HG03139 (cell line): ENCODE results near the gene SLC41A3.
"Not testable (repeated sequence)": the region's sequence is repeated elsewhere in the genome, so short reads cannot be mapped to it uniquely, and the experiment has no call there.

Experiments used
- ATAC-seq: cut with Tn5 transposase; IDR thresholded peaks from one replicate; pipeline ENCODE4 v1.9.1; 2021; ENCODE audit not compliant: unreplicated experiment

Gene SLC41A3

DNA sequence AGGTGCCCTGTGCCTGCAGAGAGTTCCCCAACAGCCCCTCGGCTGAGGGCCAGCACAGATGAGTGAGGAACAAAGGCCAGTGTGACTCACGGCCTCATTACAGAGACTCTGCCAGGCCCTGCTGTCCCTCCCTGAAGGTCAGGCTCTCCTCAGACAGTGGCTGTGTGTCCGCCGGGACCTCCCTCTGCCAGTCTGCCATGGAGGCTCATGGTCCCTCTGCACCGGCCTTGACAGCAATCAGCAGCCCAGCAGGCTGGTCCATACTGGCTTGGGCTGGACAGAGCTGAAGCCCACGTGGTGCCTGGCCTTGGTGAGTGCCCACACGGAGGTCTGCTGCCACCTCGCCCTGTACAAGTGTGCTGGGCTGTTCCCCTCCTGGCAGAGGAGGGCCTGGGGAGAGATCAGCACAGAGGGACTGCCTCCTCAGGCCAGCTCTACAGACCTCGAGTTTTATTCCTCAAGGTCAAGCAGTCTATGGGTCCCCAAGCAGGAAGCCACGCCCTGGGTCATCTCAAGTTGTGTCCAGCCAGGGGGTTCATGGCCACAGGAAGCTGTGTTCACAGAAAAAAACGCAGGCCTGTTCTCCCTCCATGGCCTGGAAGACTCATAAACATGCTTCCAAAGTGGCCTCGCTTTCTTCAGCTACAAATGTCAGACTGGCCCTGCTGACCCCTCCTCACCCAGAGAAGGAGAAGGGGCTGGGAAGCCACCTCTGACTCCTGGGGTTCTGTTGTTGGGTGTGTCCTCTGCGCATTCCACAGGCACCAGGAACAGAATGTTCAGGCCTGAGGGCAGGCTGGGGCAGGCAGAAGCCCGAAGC, 27.0 kb downstream of the SLC41A3 start:
- no peak for ATAC-seq

- no peak for ATAC-seq
Observed at GRCh38 chr3:126056088-126056487, 27.8 kb downstream of the SLC41A3 start.

DNA sequence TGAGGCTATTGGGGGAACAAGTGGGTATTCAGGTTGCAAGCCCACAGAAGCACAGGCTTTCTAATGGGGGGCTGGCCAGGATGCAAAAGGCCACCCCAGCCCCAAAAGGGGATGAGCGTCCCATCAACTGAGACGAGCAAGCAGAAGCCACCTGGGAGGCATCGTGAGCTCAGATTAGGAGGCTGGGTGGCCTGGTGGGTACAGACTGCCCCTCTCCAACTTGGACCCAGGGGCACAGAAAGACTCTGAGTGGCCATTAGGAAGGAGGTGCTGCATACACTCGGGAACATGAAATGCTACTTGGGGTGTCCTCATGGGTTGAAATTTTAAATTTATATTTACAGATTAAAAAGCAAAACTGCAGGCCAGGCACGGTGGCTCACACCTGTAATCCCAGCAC, 29.1 kb downstream of the SLC41A3 start:
- ATAC-seq = no peak

GRCh38 chr3:126053949-126054569, 29.9 kb downstream of the SLC41A3 start:
- no peak for ATAC-seq

GRCh38 chr3:126053513-126053912, 30.4 kb downstream of the SLC41A3 start:
- ATAC-seq = no peak

DNA sequence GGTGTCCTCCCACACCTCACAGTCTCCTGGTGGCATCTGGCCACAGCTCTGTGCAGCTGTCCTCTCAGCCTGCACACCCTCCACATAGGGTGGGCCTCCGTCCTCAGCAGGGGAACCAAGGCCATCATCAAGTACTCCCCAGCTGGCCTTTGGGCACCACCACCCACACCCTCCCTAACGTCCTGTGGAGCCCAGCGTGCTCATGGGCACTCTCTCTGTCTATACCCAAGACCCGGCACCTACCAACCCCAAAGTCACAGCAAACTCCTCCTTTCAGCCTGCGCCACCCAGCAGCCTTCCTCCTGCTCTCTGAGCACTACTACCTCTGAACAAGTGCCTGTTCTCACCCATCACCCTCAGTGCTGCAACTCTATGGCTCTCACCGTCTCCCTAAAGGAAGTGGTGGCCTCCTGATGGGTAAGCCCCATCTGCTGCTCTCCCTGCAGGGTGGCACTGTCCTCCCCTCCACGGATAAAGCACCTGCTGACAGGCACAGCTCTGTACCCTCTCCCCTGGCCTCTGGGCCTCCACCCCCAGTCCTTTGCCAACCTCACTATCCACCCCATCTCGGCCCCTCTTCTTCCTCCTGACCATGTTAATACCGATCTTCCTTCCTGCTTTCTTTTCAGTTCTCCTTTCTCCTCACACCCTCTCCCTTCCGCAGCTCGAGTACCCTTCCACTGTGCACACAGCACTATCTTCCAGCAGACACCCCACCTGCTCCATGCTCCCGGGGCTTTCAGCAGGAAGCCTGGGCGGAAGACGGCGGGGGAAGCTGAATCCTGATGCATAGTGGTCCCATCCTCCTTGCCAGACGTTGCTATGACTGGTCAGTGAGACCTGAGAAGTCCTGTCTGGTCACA, 31.5 kb downstream of the SLC41A3 start:
- ATAC-seq = no peak

DNA sequence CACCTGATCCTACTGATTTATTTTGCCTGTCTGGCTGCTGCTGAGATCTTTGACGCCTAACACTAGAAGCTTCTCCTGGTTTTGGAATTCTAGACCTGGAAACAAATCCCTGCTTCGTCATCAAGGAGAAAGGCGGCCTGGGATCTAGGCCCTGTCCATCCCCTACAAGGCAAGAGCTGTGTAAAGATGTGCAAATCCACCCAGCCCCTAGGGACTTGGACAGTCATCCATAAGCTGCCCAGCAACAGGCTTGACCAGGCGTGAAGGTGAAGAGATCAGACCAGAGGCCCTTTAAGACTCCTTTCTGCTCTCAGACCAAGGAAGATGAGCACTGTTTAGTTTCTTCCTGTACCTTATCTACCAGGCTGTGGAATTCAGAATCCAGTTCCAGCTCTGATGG, 32.2 kb downstream of the SLC41A3 start:
- no peak for ATAC-seq

DNA sequence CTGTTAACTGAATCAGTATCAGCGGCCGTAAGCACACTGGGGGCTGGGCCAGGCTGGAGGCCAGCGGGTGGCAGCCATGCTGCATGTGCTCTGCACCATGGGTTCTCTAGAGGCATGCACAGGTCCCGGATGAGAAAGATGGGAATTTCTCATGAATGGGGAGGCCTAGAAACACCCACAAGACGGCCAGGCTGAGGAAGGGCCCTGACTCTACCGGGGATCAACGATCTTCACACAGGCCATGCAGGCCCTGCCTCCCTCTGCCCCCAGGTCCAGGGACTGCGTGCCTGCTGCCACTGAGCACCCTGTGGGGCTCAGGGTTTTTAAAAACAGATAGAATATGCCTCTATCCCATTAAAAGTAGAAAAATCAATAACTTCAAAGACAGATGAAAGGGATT, 32.7 kb downstream of the SLC41A3 start:
- no peak for ATAC-seq

- no peak for ATAC-seq
Observed at GRCh38 chr3:126050626-126051025, 33.3 kb downstream of the SLC41A3 start.

DNA sequence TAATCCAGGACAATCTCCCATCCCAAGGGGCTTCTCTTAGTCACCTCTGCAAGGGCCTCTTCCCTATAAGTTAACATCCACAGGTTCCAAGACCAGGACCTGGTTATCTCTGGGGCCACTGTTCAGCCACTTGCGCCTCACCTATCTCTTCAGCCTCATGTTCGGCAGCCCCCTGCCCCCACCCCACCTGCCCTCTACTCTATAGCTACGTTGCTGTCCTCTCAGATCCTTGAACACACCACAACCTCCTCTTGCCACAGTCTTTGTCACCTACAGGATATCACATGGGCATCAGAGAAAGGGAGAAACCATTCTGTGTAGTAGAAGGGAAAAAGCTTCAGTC, 33.9 kb downstream of the SLC41A3 start:
- no peak for ATAC-seq

GRCh38 chr3:126049289-126050049, 34.5 kb downstream of the SLC41A3 start:
- no peak for ATAC-seq

DNA sequence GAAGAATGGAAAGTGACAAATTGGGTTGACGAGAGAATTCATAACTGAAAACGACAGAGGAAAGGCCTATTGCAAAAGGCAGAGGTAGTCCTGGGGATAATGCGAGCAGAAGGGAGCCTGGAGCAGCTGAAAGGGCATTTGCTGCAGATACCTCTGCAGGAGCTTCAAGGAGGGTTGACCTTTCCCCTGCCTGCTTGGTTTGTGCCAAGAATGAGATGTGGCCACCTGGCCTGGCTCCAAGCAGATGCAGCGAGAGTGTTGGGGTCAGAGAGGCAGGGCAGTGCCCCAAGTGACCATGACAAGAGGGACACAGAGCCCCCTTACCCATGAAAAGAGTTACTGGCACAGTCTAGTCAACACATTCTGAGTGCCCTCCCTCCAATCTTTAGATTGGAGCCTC, 43.5 kb downstream of the SLC41A3 start:
- no peak for ATAC-seq

DNA sequence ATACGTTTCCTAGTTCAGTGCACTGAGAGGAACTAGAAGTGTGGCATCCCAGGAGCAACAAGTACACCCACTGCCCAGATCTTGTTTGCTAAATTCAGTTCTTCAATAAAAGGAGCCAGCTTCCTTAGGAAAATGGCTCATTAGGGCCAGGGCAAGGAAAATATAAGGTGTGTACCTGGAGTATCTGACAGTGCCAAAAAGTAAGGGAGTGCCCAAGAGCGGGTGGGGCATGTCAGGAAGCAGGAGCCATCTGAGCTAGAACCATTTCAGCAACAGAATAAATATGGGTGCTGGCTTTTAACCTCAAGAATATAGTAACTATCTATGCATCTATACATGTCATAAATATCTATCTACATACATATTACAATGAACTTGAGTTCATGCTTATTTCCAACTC, 44.1 kb downstream of the SLC41A3 start:
- no peak for ATAC-seq

- ATAC-seq = not testable (repeated sequence)
Observed at GRCh38 chr3:126038791-126039190, 45.1 kb downstream of the SLC41A3 start.

- ATAC-seq = no peak
Observed at GRCh38 chr3:126036056-126036549, 47.8 kb downstream of the SLC41A3 start.

- no peak for ATAC-seq
Observed at GRCh38 chr3:126035362-126036050, 48.4 kb downstream of the SLC41A3 start.

DNA sequence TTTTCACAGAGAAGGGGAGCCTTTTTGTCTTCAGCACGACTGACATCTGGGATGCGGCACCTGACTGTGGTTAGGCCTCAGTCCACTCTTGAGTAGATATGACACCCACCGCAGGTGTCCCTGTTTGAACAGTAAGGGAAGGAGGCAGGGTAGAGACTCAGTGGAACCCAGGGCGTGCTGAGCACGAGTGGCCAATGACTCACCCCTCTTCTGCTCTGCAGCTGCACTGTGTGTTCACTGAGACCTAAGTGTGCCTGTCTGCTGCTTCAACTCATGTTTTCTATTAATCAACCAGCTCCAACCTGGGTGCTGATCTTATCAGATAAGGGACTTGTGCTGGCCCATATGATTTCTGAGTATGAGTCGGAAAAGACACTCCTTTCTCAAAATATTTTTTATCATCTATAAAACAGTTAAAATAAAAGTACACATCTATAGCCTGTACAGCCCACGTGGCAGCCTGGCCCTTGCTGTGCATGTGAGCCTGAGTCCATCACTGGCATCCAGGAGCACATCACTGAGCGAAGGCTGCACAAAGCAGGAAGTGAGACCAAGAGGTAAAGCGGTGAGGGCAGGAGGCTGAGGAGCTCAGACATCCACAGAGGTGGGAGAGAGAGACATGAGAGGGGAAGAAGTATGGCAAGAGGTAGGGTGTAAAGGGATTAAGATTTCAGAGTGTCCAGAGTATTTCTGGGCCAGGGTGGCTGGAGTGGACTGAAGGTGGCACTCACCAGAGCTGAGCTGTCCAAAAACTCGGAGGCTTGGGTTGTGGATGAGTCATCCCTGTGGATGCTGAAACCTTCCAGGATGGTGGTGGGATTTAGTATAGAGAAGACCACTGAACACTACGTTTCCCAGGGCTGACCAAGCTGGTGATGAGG, 49.2 kb downstream of the SLC41A3 start:
- no peak for ATAC-seq

- no peak for ATAC-seq
Observed at GRCh38 chr3:126033765-126034164, 50.2 kb downstream of the SLC41A3 start.

DNA sequence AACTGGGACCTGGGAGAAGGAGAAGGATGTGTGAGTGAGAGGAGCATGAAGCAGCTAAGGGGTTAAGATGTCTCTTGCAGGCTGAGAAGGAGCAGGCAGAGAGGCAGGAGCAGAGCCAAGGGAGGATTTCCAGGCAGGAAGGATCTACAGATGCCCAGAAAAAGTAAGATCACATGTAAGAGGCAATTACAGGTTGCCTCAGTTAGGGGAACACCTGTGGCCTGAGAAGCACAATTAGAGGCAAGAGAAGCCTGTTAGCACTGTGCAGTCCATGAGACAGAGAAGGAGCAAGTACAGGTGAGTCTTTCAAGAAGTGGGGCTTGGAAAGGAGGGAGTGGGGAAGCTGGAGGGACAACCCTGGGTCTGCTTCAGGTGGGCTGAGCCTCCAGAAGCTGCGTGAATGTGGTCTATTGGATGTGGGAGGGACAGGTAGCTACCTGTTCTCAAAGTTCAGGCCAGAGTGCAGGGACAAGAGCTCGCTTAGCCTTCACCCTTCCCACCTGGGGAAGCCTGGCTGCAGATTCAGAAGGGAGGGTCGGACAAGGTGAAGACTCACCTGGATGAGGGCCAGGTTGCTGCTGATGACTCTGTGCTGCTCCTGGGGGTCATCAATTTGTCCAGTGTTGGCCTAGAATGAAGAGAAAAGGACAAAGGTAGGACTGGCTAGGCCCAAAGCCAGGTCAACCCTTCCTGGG, 50.7 kb downstream of the SLC41A3 start:
- ATAC-seq = no peak
